H1 (cell line): ENCODE measurements around the gene AMPH. TPM values are rescaled to one million over a fixed set of nuclear protein-coding genes. Genes with fewer than 3 reads are reported as not detected.

Source experiments
- CEBPB ChIP-seq: IDR thresholded peaks from 2 replicates; pipeline ENCODE4 v1.6.1; 2012; ENCODE audit warnings: low read depth, low read length
- GABPA ChIP-seq: IDR thresholded peaks from 2 replicates; pipeline ENCODE4 v1.6.1; 2011; ENCODE audit warnings: mild to moderate bottlenecking, low read length, moderate library complexity, borderline replicate concordance; ENCODE audit not compliant: insufficient read depth
- HDAC2 ChIP-seq, 2 experiments: fragments of 300-600 bp in 1 of 2; sonication (generic) in 1 of 2; IDR thresholded peaks; 2 replicates each; pipeline ENCODE4 v1.6.1; 2011 to 2012; ENCODE audit warnings: low read depth in 2 of 2, low read length in 2 of 2, mild to moderate bottlenecking in 2 of 2, moderate library complexity in 2 of 2, borderline replicate concordance in 1 of 2, inconsistent platforms in 1 of 2
- KDM4A ChIP-seq: IDR thresholded peaks from one replicate; pipeline ENCODE4 v1.7.1; 2012; ENCODE audit warnings: low read depth, mild to moderate bottlenecking, moderate library complexity, low read length, inconsistent platforms; ENCODE audit not compliant: severe bottlenecking
- RXRA ChIP-seq: IDR thresholded peaks from 2 replicates; pipeline ENCODE4 v1.6.1; 2011; ENCODE audit warnings: low read depth, mild to moderate bottlenecking, low read length, moderate library complexity; ENCODE audit not compliant: insufficient read depth
- TAF1 ChIP-seq: IDR thresholded peaks from 2 replicates; pipeline ENCODE4 v1.6.1; 2011; ENCODE audit warnings: mild to moderate bottlenecking, low read depth, low read length
- polyA plus RNA-seq, 7 experiments: library from polyadenylated mRNA; depleted of rRNA in 3 of 7; stranded (reverse) in 5 of 7; unstranded in 2 of 7; fragments of >200 nt in 5 of 7; fragments of 200-250 nt in 2 of 7; gene quantifications; 1 replicate in 5 of 7; 2 replicates in 1 of 7; 4 replicates in 1 of 7; pipeline versions ENCODE4 v1.2.1 to v1.2.3, GENCODE V29; 2011 to 2013; ENCODE audit warnings: missing spikeins in 2 of 7, mixed read lengths in 2 of 7
- total RNA-seq: library from RNA; stranded (reverse); fragmentation: NEBNext Ultra II Directional; extraction: Animal tissue kit (Norgen Biotek cat#: 25700); gene quantifications from 2 replicates; pipeline ENCODE4 v1.2.1, GENCODE V29; 2021
- TF ChIP-seq, protein P1 (sequence below): IDR thresholded peaks from 2 replicates; pipeline ENCODE4 v1.6.1; 2011; ENCODE audit warnings: low read depth, mild to moderate bottlenecking, low read length; ENCODE audit not compliant: insufficient read depth

The AMPH gene
- total and polyA plus RNA-seq, 2 of the 8 experiments (the other 6 are each of a cell fraction or from before 2014, with no cell fraction given): 7.3 to 12.2 TPM

DNA sequence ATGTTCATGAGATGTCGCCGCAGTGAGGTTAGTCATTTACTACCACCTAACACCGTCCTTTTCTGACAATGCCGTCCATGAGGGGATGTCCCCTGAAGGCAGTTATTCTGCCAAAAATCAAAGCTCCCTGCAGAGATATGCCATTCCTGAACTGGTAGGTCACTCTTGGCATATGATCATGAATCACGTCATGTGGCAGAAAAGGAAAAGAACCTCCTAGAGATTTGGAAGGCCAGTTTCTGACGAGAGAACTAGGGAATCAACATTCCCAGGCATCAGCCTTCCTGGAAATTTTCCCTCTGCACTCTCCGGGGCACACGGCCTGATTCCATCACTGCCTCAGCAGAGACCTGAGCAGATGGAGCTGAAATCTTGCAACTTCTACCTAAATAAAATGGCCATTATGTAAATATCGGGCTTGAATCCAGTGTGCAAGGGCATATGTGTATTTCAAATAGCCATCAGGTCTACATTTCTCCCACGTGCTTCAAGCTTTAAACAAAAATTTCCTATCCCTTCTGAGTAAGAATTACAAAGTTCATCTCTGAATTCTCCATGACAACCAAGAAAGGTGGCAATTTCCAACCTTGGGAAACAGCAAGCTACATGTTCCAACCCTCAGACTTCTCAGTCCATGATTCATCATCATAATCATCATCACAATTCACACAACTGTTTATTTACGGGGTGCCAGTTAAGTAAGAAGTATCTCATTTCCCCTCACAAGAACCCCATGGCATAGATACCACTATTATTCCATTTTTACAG, 46.5 kb downstream of the AMPH start (continued):
- TF ChIP-seq HDAC2 (IDR thresholded peaks at IDR 0.05; ENCODE audit: borderline replicate concordance in 1 of 2, low read depth in 2 of 2, low read length in 2 of 2) (no peak), CEBPB (no peak), RXRA (no peak), GABPA (no peak), KDM4A (no peak), TAF1 (no peak)
- TF ChIP-seq, protein P1, sequence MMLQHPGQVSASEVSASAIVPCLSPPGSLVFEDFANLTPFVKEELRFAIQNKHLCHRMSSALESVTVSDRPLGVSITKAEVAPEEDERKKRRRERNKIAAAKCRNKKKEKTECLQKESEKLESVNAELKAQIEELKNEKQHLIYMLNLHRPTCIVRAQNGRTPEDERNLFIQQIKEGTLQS: no peak
